ENCODE measurements around the gene PCDHGA2.
A peak's percentile ranks its signal among the peaks of the same experiment; 100 is the strongest.

The PCDHGA2 gene

GRCh38 chr5:141319699-141320098 is 18.9 kb upstream of the PCDHGA2 start:
- H4K20me1 ChIP-seq (ENCODE audit: low read depth, low read length): 0 out of 2 replicates have a peak, but pooled peaks cover 5% of the 10 kb centered on the region
- H3K9me2 ChIP-seq (replicated peaks; ENCODE audit: insufficient read depth, low read length): no peaks in the 10 kb centered on the region
- H3K4me2 ChIP-seq (ENCODE audit: low read depth, low read length, poor library complexity, severe bottlenecking): peak overlapping the region; percentile 78
- H3K79me2 ChIP-seq (ENCODE audit: insufficient read depth, low read length): peaks cover 56% of the 10 kb centered on the region
- peak overlapping the region; percentile 89 for H3K4me3 ChIP-seq (ENCODE audit: insufficient read depth, low read length, poor library complexity, severe bottlenecking)
- peak overlapping the region; percentile 78 for H3K9ac ChIP-seq (ENCODE audit: low read length)
- H3F3A ChIP-seq (ENCODE audit: insufficient read depth): peaks cover 4% of the 10 kb centered on the region; the same call in 1 of the 2 replicates
- no peaks in the 10 kb centered on the region for H3K27me3 ChIP-seq (ENCODE audit: low read length)
- TF ChIP-seq EZH2phosphoT487 (conservative IDR thresholded peaks at IDR 0.05; ENCODE audit: low read length) (no peak), CTCF (IDR thresholded peaks at IDR 0.05; ENCODE audit: insufficient read depth, low read length, poor library complexity, severe bottlenecking) (no peak)
- peaks cover 30% of the 10 kb centered on the region for H3K9me3 ChIP-seq (ENCODE audit: insufficient read depth, low read length)
- H3K36me3 ChIP-seq (ENCODE audit: low read length): peaks cover 34% of the 10 kb centered on the region
- H2AFZ ChIP-seq (ENCODE audit: low read depth, low read length, severe bottlenecking): no peak overlapping the region
- H3K27ac ChIP-seq (ENCODE audit: low read depth, low read length): no peak overlapping the region

GRCh38 chr5:141320225-141321169 is 18.1 kb upstream of the PCDHGA2 start, which contains the start of gene TAF7:
Gene TAF7 (minus strand): TSS chr5:141320784. CDS start chr5:141320044, 740 bp downstream.
- peak within 1 kb of the TSS; percentile 78 for H3K4me2 ChIP-seq (ENCODE audit: low read depth, low read length, poor library complexity, severe bottlenecking)
- TF ChIP-seq EZH2phosphoT487 (conservative IDR thresholded peaks at IDR 0.05; ENCODE audit: low read length) (no peak), CTCF (IDR thresholded peaks at IDR 0.05; ENCODE audit: insufficient read depth, low read length, poor library complexity, severe bottlenecking) (peak; percentile 89)
- H3K9ac ChIP-seq (ENCODE audit: low read length): peak within 1 kb of the TSS; percentile 78
- peaks cover 32% of the 10 kb centered on the region for H3K36me3 ChIP-seq (ENCODE audit: low read length)
- peak within 1 kb of the TSS; percentile 88 for H3K27ac ChIP-seq (ENCODE audit: low read depth, low read length)
- H3F3A ChIP-seq (ENCODE audit: insufficient read depth): peaks cover 3% of the 10 kb centered on the region; the same call in 1 of the 2 replicates
- H3K79me2 ChIP-seq (ENCODE audit: insufficient read depth, low read length): peaks cover 48% of the 10 kb centered on the region
- peaks cover 25% of the 10 kb centered on the region for H3K9me3 ChIP-seq (ENCODE audit: insufficient read depth, low read length)
- H3K4me3 ChIP-seq (ENCODE audit: insufficient read depth, low read length, poor library complexity, severe bottlenecking): peak within 1 kb of the TSS; percentile 89
- H4K20me1 ChIP-seq (ENCODE audit: low read depth, low read length): 0 out of 2 replicates have a peak, but pooled peaks cover 5% of the 10 kb centered on the region
- peak within 1 kb of the TSS; percentile 54 for H2AFZ ChIP-seq (ENCODE audit: low read depth, low read length, severe bottlenecking)
- no peaks in the 10 kb centered on the region for H3K9me2 ChIP-seq (replicated peaks; ENCODE audit: insufficient read depth, low read length)
- H3K27me3 ChIP-seq (ENCODE audit: low read length): no peaks in the 10 kb centered on the region

GRCh38 chr5:141322261-141322660 is 16.3 kb upstream of the PCDHGA2 start:
- peaks cover 3% of the 10 kb centered on the region; the same call in 1 of the 2 replicates for H3F3A ChIP-seq (ENCODE audit: insufficient read depth)
- H3K4me2 ChIP-seq (ENCODE audit: low read depth, low read length, poor library complexity, severe bottlenecking): peak overlapping the region; percentile 78
- TF ChIP-seq CTCF (IDR thresholded peaks at IDR 0.05; ENCODE audit: insufficient read depth, low read length, poor library complexity, severe bottlenecking) (no peak), EZH2phosphoT487 (conservative IDR thresholded peaks at IDR 0.05; ENCODE audit: low read length) (no peak)
- H4K20me1 ChIP-seq (ENCODE audit: low read depth, low read length): 0 out of 2 replicates have a peak, but pooled peaks cover 5% of the 10 kb centered on the region
- peaks cover 22% of the 10 kb centered on the region for H3K9me3 ChIP-seq (ENCODE audit: insufficient read depth, low read length)
- H3K4me3 ChIP-seq (ENCODE audit: insufficient read depth, low read length, poor library complexity, severe bottlenecking): no peak overlapping the region
- no peak overlapping the region for H3K9ac ChIP-seq (ENCODE audit: low read length)
- no peaks in the 10 kb centered on the region for H3K27me3 ChIP-seq (ENCODE audit: low read length)
- no peaks in the 10 kb centered on the region for H3K9me2 ChIP-seq (replicated peaks; ENCODE audit: insufficient read depth, low read length)
- no peak overlapping the region for H2AFZ ChIP-seq (ENCODE audit: low read depth, low read length, severe bottlenecking)
- H3K79me2 ChIP-seq (ENCODE audit: insufficient read depth, low read length): peaks cover 31% of the 10 kb centered on the region
- H3K36me3 ChIP-seq (ENCODE audit: low read length): peaks cover 24% of the 10 kb centered on the region
- H3K27ac ChIP-seq (ENCODE audit: low read depth, low read length): peak overlapping the region; percentile 25; the same call in 1 of the 2 replicates
